DMS153 (cell line): ENCODE measurements around the gene WDR82.

Source experiments
- DNase-seq: peaks from one replicate; lab custom pipeline; 2025; lab: John Stamatoyannopoulos, UW

WDR82 gene

GRCh38 chr3:52237006-52237656 lies 41.3 kb downstream of the WDR82 start:
- DNase-seq: no peak

DNA sequence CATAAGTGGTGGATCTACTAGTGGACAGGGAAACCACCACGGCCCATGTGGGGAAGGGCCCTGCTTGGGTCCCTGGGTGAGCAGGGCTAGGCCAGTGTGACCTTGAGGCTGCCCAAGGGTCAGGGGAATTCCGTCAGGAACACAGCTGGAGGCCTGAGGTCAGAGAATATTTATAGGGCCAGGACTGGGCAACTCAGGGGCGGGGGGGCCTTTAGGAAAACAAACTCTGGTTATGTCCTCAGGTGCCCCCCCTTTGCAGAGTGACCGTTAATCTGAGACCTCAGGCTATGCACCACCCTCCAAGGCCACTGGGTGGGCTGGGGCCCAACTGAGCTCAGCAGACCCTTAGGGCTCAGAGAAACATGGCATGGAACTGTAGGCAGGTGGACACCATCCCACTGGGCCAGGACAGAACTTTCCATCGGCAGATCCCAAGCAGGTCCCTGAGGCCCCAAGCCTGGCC lies 42.0 kb downstream of the WDR82 start:
- DNase-seq: no peak

- no peak for DNase-seq
Measured at GRCh38 chr3:52234516-52235447, 43.7 kb downstream of the WDR82 start.

- no peak for DNase-seq
Measured at GRCh38 chr3:52233968-52234367, 44.5 kb downstream of the WDR82 start.

GRCh38 chr3:52233108-52233591 lies 45.3 kb downstream of the WDR82 start:
- no peak for DNase-seq

DNA sequence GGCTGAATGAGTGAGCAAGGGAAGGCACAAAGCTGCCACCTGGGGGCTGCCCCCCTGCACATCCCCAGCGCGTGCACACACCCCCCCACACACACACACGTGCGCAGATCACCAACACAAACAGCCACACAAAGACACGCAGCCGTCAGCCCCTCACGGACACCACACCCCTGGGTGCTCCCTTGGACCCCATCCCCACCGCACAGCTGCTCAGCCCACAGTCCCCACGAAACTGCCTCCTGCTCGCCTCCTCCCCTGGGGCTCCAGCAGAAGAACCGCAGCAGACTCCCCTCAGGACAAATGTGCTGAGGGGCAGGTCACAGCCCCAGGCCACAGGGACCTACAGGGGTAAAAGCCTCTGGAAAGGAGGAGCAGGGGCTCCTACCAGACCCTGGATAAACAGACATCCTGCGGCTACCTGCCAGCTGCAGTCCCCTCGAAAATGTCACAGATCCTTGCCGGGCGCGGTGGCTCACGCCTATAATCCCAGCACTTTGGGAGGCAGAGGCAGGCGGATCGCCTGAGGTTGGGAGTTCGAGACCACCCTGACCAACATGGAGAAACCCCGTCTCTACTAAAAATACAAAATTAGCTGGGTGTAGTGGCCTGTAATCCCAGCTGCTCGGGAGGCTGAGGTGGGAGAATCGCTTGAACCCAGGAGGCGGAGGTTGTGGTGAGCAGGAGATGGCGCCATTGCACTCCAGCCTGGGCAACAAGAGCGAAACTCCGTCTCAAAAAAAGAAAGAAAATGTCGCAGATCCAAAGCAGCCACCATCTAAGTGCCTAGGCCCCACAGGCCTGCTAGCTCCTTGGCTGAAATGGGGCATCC lies 46.0 kb downstream of the WDR82 start:
- DNase-seq: no peak

DNA sequence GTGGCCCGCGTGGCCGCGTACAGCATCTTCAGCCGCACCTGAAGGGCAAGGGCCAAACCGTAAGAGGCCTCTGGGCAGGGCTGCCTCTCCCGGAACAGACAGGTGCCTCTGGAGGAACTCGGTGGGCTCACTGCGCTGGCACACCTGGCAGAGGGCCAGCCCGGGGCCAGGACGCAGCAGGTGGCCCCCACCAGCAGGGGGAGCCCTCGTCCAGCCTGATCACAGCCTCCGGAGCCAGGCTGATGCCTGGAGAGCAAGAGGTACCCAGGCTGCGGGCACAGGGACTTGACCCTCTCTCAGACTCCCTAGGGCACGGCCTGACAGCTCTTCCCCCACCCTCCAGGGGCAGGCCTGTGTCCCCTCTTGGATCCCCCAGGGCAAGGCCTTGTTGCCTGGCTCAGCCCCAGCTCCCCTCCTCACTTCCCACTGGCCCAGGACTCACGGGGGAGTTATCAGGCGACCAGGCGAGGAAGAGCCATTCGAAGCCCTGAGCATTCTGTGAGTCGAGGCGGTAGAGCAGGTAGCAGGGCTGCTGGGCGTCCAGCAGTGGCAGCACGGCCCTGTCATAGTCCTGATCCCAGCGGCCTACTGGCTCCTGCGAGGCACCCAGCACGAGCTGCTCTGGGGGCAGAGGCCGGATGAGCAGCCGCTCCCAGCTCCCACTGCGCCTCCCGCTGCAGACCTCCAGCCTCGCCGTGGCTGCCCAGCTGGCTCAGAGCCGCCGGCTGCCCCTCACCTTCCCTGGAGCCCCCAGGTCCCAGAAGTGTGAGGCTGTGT lies 46.8 kb downstream of the WDR82 start:
- DNase-seq: peak; percentile 7

DNA sequence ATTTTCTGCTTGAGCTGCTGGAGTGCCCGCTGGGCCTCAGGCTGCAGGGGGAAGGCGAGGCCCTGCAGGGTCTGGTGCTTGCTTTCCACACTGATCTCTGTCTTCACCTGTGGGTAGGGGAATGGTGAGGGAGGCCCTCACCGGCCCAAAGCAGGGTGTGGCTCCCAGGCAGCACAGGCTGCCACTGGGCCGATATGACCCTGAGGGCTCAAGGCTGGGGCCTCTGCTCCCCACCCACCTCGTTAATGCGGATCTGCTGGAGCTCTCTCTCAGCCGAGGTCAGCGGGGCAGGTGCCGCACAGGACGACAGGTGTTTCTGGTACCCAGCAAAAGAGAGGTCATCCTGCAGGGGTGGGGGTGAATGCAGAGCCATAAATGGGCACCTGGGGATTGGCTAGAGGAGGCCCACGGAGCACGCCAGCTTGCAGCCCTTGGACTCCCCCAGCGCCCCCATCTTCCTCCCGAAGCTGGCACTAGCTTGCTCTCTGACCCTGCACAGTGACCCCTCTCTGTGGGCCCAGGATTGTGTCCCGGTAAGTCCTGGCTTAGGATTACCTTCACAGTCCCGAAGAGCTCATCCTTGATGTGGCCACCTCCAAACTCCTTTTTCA lies 47.5 kb downstream of the WDR82 start:
- DNase-seq: no peak

- DNase-seq: no peak
Measured at GRCh38 chr3:52230461-52230860, 48.0 kb downstream of the WDR82 start.

GRCh38 chr3:52229656-52230055 lies 48.8 kb downstream of the WDR82 start:
- DNase-seq: no peak

DNA sequence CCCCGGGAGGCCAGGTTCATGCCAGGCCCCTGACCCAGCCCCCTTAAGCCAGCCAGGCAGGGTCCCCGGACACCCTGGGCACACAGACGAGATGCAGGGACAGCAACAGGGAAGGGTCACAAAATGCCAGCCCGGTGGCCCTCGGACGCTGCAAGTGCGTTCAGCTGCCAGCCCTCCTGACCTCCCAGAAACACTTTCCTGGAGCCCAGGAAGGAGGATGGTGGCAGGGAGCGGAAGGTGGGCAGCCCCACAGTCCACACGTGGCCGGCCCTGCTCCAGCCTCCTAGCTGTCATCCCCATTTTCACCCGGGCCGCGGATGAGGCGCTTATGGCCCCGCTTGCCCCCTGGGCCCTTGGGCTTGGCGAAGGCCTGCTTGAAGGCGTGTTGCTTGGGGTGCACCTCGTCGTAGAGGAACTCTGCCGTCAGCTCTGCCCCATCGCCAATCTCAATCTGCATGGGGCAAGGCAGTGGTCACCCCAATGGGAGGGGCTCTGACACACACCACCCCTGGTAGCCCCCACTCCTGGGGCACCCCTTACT lies 49.6 kb downstream of the WDR82 start:
- DNase-seq: no peak

- no peak for DNase-seq
Measured at GRCh38 chr3:52228266-52228665, 50.2 kb downstream of the WDR82 start.

- DNase-seq: no peak
Measured at GRCh38 chr3:52227766-52228165, 50.7 kb downstream of the WDR82 start.

DNA sequence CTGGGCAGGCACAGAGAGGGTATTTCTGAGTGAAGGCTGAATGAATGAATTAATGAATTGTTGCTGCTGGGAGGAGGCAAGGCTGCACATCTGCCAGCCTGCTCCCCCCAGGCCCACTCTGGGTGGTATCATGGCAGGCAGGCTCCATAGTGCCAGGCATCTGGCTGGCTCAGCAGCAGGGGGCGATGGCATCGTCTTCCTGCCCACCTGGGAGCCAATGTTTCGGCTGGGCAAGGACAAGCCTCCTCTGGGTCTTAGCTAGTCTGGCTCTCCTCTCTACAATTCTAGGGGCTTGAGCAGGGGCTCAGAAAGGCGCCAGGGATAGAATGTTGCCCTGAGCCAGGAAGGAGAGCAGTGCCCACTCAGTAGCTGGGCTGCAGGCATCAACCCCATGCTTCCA lies 51.3 kb downstream of the WDR82 start:
- no peak for DNase-seq

DNA sequence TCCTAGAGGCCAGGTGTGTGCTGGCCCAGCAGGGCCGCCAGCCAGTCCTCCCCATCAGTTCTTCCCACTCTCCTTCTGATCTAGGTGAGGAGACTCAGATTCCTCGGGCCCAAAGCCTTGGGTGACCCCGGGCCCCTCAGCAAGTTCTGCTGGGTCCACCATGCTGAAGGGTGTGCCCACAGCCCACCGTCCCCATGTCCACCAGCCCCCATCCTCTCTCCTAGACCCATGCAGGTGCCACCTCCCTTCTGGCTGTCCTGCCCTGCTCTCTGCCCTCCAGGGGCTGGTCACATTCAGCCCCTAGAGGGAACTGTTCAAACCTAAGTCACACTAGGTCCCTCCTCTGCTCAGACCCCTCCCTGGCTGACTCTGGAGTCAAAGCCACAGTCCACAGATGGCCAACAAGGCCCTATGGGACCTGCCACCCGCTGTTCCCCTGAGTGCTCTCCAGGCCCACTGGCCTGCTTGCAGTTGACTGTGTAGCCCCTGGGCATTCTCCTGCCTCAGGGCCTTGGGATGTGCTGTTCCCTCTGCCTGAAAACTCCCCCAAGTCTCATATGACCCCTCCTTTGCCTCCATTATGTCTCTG lies 52.1 kb downstream of the WDR82 start:
- DNase-seq: no peak

DNA sequence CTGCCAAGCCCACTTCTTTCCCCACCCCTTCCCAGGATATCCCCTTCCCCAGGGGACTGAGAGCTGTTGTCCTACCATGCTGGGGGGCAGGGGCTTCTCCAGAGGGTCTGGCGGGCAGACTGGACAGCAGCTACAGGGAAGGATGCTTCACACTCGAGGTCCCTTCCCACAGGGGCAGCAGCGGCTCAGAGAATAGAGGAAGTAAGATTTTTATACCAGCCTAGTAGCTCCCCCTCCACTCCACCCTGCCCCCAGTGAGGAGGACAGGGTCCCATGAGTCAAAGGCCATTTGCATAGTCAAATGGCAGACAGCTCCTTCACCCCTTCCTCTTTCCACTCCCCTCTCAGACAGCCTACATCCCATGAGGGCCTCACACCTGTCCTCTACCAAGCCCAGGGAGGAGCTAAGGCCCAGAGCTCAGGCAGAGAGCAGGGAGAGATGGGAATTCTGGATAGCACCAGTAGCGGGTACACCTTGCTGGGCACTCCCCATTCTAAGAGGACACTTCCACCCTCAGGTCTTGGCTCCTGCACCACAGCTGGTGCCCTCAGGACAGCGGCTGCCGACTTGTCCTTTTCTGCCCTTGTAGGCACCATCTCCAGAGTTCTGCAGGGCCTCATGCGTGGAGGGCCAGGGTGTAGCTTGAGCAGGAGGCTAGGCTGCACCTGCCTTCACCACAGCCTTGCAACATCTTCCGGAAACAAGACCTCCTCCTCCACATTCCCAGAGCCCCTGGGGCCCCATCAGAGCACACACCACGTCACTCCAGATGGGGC lies 52.8 kb downstream of the WDR82 start, which contains the start of gene TLR9:
TLR9 (minus strand) TSS at position 194 of the 777 bp plus-strand sequence; CDS start at position 78, 116 bp downstream.
- no peak for DNase-seq

DNA sequence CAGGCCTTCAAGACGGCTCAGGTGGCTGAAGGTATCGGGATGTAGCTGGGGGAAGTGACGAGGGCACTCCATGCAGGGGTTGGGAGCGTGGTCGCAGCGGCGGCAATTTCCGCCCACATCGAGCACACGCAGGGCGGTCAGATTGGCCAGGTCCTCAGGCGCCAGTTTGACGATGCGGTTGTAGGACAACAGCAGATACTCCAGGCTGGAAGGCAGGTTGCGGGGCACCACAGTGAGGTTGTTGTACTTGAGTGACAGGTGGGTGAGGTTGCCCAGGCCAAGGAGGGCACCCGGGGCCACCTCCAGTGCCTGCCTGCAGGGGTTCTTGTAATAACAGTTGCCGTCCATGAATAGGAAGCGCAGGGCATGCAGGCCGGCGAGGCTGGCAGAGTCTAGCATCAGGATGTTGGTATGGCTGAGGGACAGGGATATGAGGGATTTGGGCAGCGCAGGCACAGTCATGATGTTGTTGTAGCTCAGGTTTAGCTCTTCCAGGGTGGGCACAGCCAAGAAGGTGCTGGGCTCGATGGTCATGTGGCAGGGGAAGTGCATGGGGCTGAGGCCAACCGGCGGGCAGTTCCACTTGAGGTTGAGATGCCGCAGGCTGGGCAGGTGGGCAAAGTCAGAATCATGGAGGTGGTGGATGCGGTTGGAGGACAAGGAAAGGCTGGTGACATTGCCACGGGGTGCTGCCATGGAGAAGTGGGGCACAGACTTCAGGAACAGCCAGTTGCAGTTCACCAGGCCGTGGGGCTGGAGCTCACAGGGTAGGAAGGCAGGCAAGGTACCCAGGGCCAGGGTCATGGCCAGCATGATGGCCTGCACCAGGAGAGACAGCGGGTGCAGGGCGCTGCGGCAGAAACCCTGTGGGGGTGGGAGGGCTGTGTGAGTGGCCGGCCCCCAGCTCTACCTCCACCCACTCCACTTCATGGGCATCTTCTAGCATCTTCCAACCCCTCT lies 54.7 kb downstream of the WDR82 start:
- DNase-seq: no peak
